Vagina (tissue), 2 donors: Measurements from ENCODE around the gene MFSD6L. TPM values are rescaled to one million over a fixed set of nuclear protein-coding genes. Genes with fewer than 3 reads are reported as not detected.

Experiments
- DNase-seq, 2 donors: peaks; one replicate each; pipeline ENCODE4 v3.0.0-alpha.2; 2017; ENCODE audit errors: extremely low spot score in 2 of 2
- H3K27ac ChIP-seq: fragments of 200-600 bp; sonication (generic); one replicate; pipeline ENCODE4 v1.5.1; 2019
- H3K27me3 ChIP-seq: fragments of 200-600 bp; sonication (generic); one replicate; pipeline ENCODE4 v1.5.1; 2019
- H3K36me3 ChIP-seq, 2 donors: fragments of 200-600 bp; sonication (generic); one replicate each; pipeline ENCODE4 v1.5.1; 2017 to 2019
- H3K4me1 ChIP-seq: fragments of 200-600 bp; sonication (generic); one replicate; pipeline ENCODE4 v1.5.1; 2019
- H3K4me3 ChIP-seq, 2 donors: fragments of 200-600 bp; sonication (generic); 1 replicate in 1 of 2; 2 replicates in 1 of 2; pipeline ENCODE4 v1.5.1; 2016 to 2019
- H3K9me3 ChIP-seq: fragments of 200-600 bp; sonication (generic); one replicate; pipeline ENCODE4 v1.5.1; 2019
- POLR2A ChIP-seq, 2 donors: fragments of 450-650 bp; IDR thresholded peaks; one replicate each; pipeline ENCODE4 v1.6.1; 2017; ENCODE audit warnings: antibody characterized with exemption in 2 of 2, mild to moderate bottlenecking in 2 of 2, moderate library complexity in 2 of 2
- POLR2AphosphoS5 ChIP-seq, 2 donors: sonication (generic); formaldehyde crosslinking; IDR thresholded peaks; one replicate each; pipeline ENCODE4 v1.9.0; 2017; ENCODE audit warnings: antibody characterized with exemption in 2 of 2, mild to moderate bottlenecking in 2 of 2, low read depth in 1 of 2; ENCODE audit not compliant: insufficient read depth in 1 of 2
- intact Hi-C: fragments of 100-400 bp; cut with DNase I; formaldehyde crosslinking; loops from one replicate; pipeline ENCODE4 v1.15.1; 2023
- total RNA-seq: library from RNA; depleted of rRNA; stranded (reverse); fragments of >200 nt; gene quantifications from one replicate; pipeline ENCODE4 v1.2.3, GENCODE V29; 2016
- TF ChIP-seq, protein P1 (sequence below), 3 experiments: fragments of 450-650 bp in 2 of 3; fragments of 200-600 bp in 1 of 3; sonication (generic) in 1 of 3; IDR thresholded peaks; one replicate each; pipeline ENCODE4 v1.5.1; 2017 to 2019; ENCODE audit warnings: antibody characterized with exemption in 3 of 3, mild to moderate bottlenecking in 2 of 3, moderate library complexity in 2 of 3

The MFSD6L gene
- total RNA-seq, 1 donor from 2014 or later = not detected

DNA sequence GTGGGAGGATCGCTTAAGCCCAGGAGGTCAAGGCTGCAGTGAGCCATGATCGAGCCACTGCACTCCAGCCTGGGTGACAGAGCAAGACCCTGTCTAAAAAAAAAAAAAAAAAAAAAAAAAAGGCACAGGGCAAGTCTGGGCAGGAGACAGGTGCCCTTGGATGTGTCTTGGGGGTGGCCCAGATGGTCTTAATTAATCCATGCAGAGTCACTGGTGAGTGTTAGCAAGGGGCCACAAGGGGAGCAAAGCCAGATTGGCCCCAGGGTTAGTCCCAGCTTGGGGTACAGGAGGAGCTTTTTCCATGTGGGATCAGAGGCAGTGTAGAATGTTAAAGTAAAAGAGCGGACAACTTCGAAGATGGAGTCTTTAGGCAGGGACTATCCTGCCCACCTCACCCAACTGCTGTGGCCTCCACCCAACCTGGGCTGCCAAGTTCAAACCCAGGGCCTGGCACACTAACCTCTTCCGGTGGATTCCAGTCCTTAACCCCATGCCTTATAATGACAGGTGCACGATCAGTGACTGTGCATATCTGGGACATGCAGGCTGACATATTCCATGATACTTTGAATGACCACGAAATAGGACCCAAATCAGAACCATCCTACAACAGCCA, 32.2 kb upstream of the MFSD6L start:
- Histone ChIP-seq H3K36me3 (no peaks in the 10 kb centered on the region), H3K27me3 (no peaks in the 10 kb centered on the region), H3K27ac (no peak overlapping the region), H3K4me1 (no peaks in the 10 kb centered on the region), H3K9me3 (no peaks in the 10 kb centered on the region), H3K4me3 (no peak overlapping the region)
- TF ChIP-seq POLR2A (IDR thresholded peaks at IDR 0.05) (no peak), POLR2AphosphoS5 (IDR thresholded peaks at IDR 0.05; ENCODE audit: insufficient read depth in 1 of 2, low read depth in 1 of 2) (no peak)
- TF ChIP-seq, protein P1, sequence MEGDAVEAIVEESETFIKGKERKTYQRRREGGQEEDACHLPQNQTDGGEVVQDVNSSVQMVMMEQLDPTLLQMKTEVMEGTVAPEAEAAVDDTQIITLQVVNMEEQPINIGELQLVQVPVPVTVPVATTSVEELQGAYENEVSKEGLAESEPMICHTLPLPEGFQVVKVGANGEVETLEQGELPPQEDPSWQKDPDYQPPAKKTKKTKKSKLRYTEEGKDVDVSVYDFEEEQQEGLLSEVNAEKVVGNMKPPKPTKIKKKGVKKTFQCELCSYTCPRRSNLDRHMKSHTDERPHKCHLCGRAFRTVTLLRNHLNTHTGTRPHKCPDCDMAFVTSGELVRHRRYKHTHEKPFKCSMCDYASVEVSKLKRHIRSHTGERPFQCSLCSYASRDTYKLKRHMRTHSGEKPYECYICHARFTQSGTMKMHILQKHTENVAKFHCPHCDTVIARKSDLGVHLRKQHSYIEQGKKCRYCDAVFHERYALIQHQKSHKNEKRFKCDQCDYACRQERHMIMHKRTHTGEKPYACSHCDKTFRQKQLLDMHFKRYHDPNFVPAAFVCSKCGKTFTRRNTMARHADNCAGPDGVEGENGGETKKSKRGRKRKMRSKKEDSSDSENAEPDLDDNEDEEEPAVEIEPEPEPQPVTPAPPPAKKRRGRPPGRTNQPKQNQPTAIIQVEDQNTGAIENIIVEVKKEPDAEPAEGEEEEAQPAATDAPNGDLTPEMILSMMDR (IDR thresholded peaks at IDR 0.05) = no peak
- DNase-seq = peak in 1 of 2 donors; percentile 52
- intact Hi-C loops = no loop called here

DNA sequence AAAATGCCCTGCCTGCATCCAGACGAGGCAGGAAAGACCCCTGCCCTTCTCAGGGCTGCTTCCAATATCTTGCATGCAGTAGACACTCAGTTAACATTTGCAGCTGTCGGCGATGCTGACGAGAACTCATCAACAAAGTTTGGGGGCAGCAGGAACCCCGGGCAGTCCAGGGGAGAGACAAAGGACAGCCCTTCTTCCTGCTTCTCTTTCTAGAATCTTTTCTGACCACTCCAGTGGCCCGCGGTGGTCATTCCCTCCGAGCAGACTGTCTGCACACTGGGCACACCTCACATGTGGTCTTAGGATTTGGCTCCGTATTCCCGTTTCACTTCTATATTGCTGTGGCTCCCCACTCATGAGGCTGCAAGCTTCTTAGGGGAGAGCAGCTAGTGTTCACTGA, 31.0 kb upstream of the MFSD6L start:
- no peak overlapping the region for H3K4me3 ChIP-seq
- no peaks in the 10 kb centered on the region for H3K9me3 ChIP-seq
- no peaks in the 10 kb centered on the region for H3K36me3 ChIP-seq
- TF ChIP-seq, protein P1 (IDR thresholded peaks at IDR 0.05) = no peak
- no peak for TF ChIP-seq POLR2AphosphoS5 (IDR thresholded peaks at IDR 0.05; ENCODE audit: insufficient read depth in 1 of 2, low read depth in 1 of 2)
- TF ChIP-seq POLR2A (IDR thresholded peaks at IDR 0.05) = no peak
- DNase-seq = no peak
- no peaks in the 10 kb centered on the region for H3K27me3 ChIP-seq
- H3K27ac ChIP-seq = no peak overlapping the region
- intact Hi-C loops = no loop called here
- no peaks in the 10 kb centered on the region for H3K4me1 ChIP-seq

- Histone ChIP-seq H3K36me3 (no peaks in the 10 kb centered on the region), H3K27me3 (no peaks in the 10 kb centered on the region), H3K27ac (no peak overlapping the region), H3K9me3 (no peaks in the 10 kb centered on the region), H3K4me3 (no peak overlapping the region), H3K4me1 (no peaks in the 10 kb centered on the region)
- peak in 1 of 2 donors; percentile 27 for DNase-seq
- TF ChIP-seq POLR2AphosphoS5 (IDR thresholded peaks at IDR 0.05; ENCODE audit: insufficient read depth in 1 of 2, low read depth in 1 of 2) (no peak), POLR2A (IDR thresholded peaks at IDR 0.05) (no peak)
- TF ChIP-seq, protein P1 (IDR thresholded peaks at IDR 0.05) = no peak
- intact Hi-C loops = no loop called here
Observed at GRCh38 chr17:8829036-8829941, 30.1 kb upstream of the MFSD6L start.

- no peaks in the 10 kb centered on the region for H3K9me3 ChIP-seq
- H3K36me3 ChIP-seq = no peaks in the 10 kb centered on the region
- TF ChIP-seq POLR2A (IDR thresholded peaks at IDR 0.05) (no peak), POLR2AphosphoS5 (IDR thresholded peaks at IDR 0.05; ENCODE audit: insufficient read depth in 1 of 2, low read depth in 1 of 2) (no peak)
- TF ChIP-seq, protein P1 (IDR thresholded peaks at IDR 0.05) = no peak
- H3K27ac ChIP-seq = no peak overlapping the region
- H3K4me1 ChIP-seq = no peaks in the 10 kb centered on the region
- DNase-seq = no peak
- H3K4me3 ChIP-seq = no peak overlapping the region
- H3K27me3 ChIP-seq = no peaks in the 10 kb centered on the region
- intact Hi-C loops = no loop called here
Observed at GRCh38 chr17:8828517-8828875, 29.3 kb upstream of the MFSD6L start.
